HUDEP-2 (cell line): Measurements from ENCODE around the gene CRHR2.

Source experiments
- DNase-seq, 76 experiments: peaks; one replicate each; lab custom pipeline; 2025; ENCODE audit not compliant: unreplicated experiment in 76 of 76; lab: John Stamatoyannopoulos, UW

The CRHR2 gene

DNA sequence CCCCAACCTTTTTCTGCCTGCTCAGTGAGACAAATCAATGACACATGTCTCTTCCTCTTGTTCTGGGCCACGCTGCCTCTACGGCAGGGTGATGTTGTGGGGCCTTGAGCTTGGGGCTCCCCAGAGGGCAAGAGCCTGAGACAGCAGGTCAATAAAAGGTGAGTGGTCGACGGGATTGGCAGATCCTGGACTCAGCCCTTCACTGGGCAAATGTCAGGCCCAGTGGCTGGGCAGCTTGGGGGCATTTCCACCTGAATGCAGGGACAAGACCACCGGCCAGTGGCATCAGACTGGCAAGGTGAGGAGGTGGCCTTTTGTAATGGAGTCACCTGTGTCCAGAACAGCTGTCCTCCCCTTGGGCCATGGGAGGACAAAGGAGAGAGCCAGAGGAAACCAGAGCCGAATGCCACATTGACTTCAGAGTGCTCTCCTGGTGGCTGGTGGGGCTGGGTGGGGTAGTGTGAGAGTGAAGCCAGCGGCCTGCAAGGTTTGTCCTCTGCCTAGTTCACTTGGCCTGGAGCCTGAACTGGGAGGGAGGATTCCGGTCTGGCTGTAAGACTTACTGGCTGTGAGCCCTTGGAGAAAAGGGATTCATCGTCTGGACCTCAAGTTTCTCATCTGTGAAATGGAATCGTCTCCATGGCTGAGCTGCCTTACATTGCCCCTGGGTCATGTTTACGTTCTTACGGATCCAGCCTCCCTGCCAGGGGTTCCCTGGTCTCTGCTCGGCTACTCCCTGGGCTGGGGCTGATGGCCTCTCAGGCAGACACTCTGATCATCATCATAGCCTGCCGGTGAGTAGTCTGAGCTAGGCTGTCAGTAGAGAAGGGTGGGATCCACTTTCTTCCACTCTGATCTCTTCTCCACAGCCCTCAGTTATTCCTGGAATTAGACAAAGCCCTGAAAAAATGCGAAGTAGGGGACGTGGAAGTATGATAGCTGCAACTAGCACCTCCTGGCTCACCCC, 25.4 kb upstream of the CRHR2 start:
- no peak for DNase-seq

- no peak for DNase-seq
These were observed 24.7 kb upstream of the CRHR2 start for GRCh38 chr7:30706908-30707307.

DNA sequence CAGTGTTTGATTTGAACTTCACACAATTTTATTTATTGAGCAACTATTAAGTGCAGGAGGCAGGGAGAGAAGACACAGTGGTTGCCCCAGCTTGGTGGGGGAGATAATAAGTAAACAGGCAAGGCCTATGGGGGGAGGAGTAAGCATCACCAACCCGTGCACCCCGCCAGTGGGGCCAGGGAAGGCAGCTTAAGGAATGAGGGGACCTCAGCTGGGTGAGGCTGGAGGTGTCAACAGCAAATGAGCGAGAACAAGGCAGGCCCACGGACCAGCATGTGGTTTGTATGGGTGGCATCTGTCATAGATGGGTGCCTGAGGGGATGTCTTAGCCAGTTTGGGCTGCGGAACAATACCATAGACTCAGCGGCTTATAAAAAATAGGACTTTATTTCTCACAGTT, 24.1 kb upstream of the CRHR2 start:
- no peak for DNase-seq

DNA sequence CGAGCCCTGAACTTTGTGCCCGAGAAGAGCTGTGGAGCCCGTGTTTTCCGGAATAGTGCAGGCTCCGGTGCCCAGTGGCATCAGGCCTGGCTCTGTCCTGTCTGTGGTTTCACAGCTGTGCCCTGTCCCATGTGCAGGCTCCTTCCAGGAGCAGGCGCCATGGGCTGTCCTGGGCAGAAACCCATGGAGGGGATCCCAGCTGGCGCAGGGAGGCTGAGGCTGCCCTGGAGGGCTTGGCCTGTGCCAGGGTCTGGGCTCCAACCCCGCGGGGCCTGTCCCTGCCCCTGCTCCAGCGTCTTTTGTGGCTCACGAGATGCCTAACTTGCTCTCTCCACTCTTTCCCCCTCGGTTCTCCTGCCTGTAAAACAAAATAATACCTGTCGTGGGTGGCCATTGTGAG, 23.3 kb upstream of the CRHR2 start:
- no peak for DNase-seq

- DNase-seq, result no peak
These were observed 22.8 kb upstream of the CRHR2 start for GRCh38 chr7:30705008-30705407.

DNA sequence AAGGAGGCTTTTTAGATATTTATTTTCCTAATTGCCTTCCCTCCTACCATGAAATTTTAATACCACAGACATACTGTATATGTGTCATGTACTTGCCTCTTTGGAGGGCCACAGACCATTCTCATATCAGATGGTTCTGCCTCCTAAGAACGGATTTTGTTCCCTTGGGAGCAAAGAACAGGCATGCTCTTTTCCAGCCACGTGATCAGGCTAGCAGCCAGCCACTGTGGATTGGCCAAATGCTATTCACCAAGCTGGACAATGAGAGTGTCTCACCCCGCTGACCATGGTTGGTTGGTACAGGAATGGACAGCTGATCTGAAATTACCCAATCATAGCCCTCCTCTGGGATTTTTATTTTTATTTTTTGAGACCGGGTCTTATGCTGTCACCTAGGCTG, 21.5 kb upstream of the CRHR2 start:
- no peak for DNase-seq

- DNase-seq, result peak in 6 of 76 experiments; percentile 4 to 17 (median 6)
These were observed 19.9 kb upstream of the CRHR2 start for GRCh38 chr7:30702200-30702599.

- DNase-seq, result no peak
These were observed 18.7 kb upstream of the CRHR2 start for GRCh38 chr7:30700941-30701340.

GRCh38 chr7:30699706-30700495, 17.6 kb upstream of the CRHR2 start:
- DNase-seq, result no peak

- DNase-seq, result no peak
These were observed 16.2 kb upstream of the CRHR2 start for GRCh38 chr7:30698481-30698880.

DNA sequence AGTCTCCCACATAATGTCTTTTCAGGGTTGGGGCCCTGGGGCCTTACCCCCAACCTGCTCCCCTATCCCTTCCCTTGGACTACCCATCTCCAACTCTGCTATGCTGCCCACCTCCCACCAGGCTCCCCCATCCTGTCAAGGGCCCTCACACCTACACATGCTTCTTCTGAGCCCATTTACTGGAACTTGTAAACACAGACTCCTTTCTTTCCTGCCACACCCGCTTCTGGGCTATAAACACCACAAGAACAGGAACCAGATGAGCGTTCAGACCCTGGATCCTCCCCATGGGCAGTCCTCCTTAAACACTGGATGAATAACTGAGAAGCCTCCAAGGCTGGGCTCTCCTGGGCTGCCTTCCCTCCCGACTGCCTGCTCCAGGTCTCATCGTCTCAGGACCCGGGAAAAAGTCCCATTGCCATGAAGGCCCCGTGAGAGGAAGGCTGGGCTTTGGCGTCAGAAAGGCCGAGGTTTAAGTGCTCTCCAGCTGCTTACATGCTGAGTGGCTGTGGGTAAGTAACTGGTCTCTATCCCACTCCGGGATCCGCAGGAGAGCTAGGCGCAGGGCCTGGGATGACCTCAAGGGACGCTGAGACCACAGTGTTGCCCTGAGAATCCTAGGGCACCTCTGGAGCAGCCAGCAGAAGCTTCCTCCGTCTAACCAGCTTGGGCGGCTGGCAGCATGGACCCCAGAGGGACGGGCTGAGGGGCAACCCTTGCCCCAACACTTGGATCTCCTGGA, 15.6 kb upstream of the CRHR2 start:
- DNase-seq, result peak in 12 of 76 experiments; percentile 42 to 97 (median 90)

DNA sequence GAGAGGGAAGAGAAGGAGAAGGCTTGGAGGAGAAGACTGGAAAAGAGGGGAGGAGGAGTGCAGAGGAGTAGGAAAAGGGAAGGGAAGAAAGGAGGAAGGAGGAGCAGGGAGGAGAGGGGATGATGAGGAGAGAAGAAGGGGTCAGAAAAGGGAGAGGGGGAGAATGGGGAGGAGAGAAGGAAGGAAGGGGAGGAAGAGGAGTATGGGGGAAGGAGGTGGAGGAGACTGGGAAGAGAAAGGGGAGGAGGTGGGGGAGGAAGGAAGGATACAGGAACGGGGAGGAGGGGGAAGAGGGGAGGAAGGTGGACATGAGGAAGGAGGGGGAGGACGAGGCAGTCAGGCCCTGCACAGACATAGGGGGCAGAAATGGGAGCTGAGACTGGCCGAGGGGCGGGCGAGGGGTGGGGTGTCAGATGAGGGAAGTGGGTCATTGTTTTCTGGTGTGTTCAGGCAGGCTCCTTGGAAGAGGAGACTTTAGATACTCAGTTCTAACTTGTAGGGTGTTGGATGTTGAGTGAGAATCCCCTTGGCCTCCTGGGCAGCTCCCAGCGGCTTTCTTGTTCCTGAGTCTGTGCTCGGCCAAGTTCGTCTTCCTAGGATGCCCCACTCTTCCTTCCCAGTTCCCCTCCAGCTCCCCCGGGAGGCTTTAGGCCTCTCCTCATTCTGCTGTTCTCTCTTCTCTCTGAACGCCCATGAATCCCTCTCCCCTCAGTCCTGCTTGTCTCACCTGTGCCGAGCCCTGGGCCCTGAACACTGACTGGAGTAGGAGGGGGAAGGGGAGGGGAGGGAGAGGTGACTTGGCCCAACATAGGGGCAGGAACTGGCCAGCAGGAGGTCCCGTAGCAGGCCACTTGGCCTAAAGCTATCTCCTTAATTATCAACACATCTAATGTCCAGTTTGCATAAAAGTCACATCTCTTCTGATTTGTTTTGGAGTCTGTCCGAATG, 12.8 kb upstream of the CRHR2 start:
- DNase-seq, result no peak

- no peak for DNase-seq
These were observed 12.0 kb upstream of the CRHR2 start for GRCh38 chr7:30694218-30694745.

DNA sequence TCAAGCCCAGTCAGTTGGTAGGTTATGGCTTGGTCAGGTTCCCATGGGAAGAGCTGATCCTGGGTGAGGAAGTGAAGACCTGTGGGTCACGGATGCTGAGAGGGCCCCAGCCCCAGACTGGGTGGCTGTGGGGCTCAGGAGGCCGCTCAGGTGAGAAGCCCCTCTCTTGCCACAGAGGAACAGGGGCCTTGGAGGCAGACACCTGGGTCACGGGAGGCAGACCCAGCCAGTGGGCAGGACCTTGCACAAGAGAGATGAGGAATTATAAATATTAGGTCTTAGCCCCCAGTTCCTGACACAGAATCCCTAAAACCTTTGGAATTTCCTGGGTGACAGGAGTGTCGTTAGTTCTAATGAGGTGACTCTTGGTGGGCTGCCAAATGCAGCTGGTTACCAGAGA, 10.6 kb upstream of the CRHR2 start:
- DNase-seq, result no peak

DNA sequence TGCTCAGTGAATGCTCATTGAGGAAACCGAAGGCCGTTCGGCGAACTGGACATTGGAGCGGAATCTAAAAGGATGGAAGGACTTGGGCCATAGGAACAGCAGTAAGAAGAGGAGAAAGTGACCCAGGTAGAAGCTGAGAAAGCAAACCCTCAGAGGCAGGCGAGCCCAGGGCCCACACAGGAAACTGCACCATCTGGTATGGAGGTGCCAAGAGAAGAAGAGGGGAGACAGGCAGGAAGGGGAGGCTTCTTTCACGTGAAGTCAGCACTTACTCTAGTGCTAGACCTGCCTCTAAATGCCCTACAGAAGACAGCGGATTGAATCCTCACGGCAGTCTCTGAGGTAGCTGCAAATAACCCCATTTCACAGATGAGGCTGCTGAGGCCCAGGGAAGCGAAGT, 10.2 kb upstream of the CRHR2 start:
- no peak for DNase-seq

- no peak for DNase-seq
These were observed 7.8 kb upstream of the CRHR2 start for GRCh38 chr7:30690011-30690410.

GRCh38 chr7:30688718-30689221, 6.5 kb upstream of the CRHR2 start:
- no peak for DNase-seq

GRCh38 chr7:30687604-30688003, 5.3 kb upstream of the CRHR2 start:
- DNase-seq, result no peak

DNA sequence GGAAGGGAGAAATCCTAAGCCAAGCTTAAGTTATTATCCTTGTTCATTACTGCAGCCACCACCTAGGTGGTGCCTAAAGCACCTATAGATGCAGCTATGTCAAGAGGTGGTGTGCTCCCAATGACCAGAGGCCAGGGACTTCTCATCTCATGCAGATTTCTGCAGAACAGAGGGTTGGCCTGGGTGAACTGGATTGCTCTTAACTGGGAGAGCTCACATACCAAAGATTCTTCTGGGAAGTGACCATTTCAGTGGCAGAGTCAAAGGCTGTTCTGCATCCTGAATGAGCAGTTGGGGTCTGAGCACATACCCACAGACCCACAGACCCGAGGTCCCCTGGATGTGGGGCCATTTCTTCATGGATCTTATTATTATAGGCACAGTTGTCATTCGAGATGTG, 2.1 kb upstream of the CRHR2 start:
- no peak for DNase-seq

DNA sequence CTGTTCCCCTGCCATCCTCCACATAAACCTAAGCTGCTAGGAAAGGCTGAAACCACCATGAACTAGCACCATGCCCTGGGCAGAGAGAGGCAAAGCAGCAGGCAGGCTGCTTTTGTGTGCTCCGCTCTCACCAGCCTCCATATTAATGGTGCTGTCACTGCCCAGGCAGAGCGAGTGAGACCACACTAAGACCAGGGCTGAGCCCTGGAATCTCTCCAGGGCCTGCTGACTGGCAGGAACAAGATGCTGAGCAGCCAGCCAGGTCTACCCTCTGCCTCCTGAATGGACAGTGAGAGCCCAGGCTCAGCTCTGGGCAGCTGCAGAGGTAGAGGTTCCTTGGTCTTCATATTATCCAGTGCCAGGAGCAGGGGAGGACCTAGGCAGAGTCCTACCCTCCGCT, 1.6 kb upstream of the CRHR2 start:
- no peak for DNase-seq
